HEK293 (cell line): ENCODE measurements around the gene NLRC4.

Experiments used
- CTCF ChIP-seq: fragments of 450-650 bp; formaldehyde crosslinking; IDR thresholded peaks from 2 replicates; pipeline ENCODE4 v1.5.1; 2016; ENCODE audit warnings: missing biosample characterization, missing genetic modification characterization
- KLF7 ChIP-seq: fragments of 450-650 bp; formaldehyde crosslinking; IDR thresholded peaks from 2 replicates; pipeline ENCODE4 v1.5.1; 2016; ENCODE audit warnings: missing biosample characterization, missing genetic modification characterization, borderline replicate concordance
- ZBTB10 ChIP-seq: fragments of 450-650 bp; formaldehyde crosslinking; IDR thresholded peaks from 2 replicates; pipeline ENCODE4 v1.5.1; 2016; ENCODE audit warnings: missing biosample characterization, missing genetic modification characterization
- ZNF174 ChIP-seq: fragments of 450-650 bp; formaldehyde crosslinking; IDR thresholded peaks from 2 replicates; pipeline ENCODE4 v1.5.0; 2017; ENCODE audit warnings: missing biosample characterization, mild to moderate bottlenecking, missing genetic modification characterization
- ZNF274 ChIP-seq, 2 experiments: fragments of 200-500 bp in 1 of 2; fragments of 450-650 bp in 1 of 2; sonication (Bioruptor generic) in 1 of 2; formaldehyde crosslinking in 1 of 2; IDR thresholded peaks; 2 replicates each; pipeline versions ENCODE4 v1.5.1 to v1.6.1; 2014 to 2016; ENCODE audit warnings: borderline replicate concordance in 1 of 2, inconsistent platforms in 1 of 2, low read length in 1 of 2, missing biosample characterization in 1 of 2, missing genetic modification characterization in 1 of 2
- ZNF311 ChIP-seq: fragments of 450-650 bp; formaldehyde crosslinking; IDR thresholded peaks from 2 replicates; pipeline ENCODE4 v1.5.1; 2017; ENCODE audit warnings: missing biosample characterization, missing genetic modification characterization, borderline replicate concordance
- ZNF585B ChIP-seq: fragments of 450-650 bp; formaldehyde crosslinking; IDR thresholded peaks from 2 replicates; pipeline ENCODE4 v1.5.1; 2016; ENCODE audit warnings: missing biosample characterization, missing genetic modification characterization
- ZNF704 ChIP-seq: fragments of 450-650 bp; formaldehyde crosslinking; IDR thresholded peaks from 2 replicates; pipeline ENCODE4 v1.5.1; 2016; ENCODE audit warnings: missing biosample characterization, missing genetic modification characterization

- TF ChIP-seq ZBTB10 (tag by site-specific recombination) (no peak), ZNF311 (tag by site-specific recombination) (no peak), CTCF (no peak), ZNF585B (no peak), KLF7 (tag by site-specific recombination) (no peak), ZNF704 (no peak), ZNF174 (tag by site-specific recombination) (no peak), ZNF274 (IDR thresholded peaks at IDR 0.05; ENCODE audit: low read length) (no peak), ZNF274 (tag by site-specific recombination; IDR thresholded peaks at IDR 0.05; ENCODE audit: borderline replicate concordance) (no peak)
Observed at GRCh38 chr2:32250290-32250689, 14.4 kb downstream of the NLRC4 start.
